ENCODE data around the gene CDCA5.

CDCA5 gene, protein sequence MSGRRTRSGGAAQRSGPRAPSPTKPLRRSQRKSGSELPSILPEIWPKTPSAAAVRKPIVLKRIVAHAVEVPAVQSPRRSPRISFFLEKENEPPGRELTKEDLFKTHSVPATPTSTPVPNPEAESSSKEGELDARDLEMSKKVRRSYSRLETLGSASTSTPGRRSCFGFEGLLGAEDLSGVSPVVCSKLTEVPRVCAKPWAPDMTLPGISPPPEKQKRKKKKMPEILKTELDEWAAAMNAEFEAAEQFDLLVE

GRCh38 chr11:65083834-65084597, at the start of gene CDCA5, which contains the start of gene ZFPL1:
CDCA5 (minus strand) TSS chr11:65084040; CDS start chr11:65083978, 62 bp downstream.
ZFPL1 (plus strand) TSS chr11:65084222; CDS start chr11:65084699, 477 bp downstream.
- TF ChIP-seq, protein P1, sequence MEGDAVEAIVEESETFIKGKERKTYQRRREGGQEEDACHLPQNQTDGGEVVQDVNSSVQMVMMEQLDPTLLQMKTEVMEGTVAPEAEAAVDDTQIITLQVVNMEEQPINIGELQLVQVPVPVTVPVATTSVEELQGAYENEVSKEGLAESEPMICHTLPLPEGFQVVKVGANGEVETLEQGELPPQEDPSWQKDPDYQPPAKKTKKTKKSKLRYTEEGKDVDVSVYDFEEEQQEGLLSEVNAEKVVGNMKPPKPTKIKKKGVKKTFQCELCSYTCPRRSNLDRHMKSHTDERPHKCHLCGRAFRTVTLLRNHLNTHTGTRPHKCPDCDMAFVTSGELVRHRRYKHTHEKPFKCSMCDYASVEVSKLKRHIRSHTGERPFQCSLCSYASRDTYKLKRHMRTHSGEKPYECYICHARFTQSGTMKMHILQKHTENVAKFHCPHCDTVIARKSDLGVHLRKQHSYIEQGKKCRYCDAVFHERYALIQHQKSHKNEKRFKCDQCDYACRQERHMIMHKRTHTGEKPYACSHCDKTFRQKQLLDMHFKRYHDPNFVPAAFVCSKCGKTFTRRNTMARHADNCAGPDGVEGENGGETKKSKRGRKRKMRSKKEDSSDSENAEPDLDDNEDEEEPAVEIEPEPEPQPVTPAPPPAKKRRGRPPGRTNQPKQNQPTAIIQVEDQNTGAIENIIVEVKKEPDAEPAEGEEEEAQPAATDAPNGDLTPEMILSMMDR (conservative IDR thresholded peaks at IDR 0.05; ENCODE audit: low read depth, low read length) = no peak
- DNase-seq (ENCODE audit: low read depth) = peak; percentile 70
- H3K4me3 ChIP-seq (ENCODE audit: low read length) = peak within 1 kb of the TSS; percentile 72

DNA sequence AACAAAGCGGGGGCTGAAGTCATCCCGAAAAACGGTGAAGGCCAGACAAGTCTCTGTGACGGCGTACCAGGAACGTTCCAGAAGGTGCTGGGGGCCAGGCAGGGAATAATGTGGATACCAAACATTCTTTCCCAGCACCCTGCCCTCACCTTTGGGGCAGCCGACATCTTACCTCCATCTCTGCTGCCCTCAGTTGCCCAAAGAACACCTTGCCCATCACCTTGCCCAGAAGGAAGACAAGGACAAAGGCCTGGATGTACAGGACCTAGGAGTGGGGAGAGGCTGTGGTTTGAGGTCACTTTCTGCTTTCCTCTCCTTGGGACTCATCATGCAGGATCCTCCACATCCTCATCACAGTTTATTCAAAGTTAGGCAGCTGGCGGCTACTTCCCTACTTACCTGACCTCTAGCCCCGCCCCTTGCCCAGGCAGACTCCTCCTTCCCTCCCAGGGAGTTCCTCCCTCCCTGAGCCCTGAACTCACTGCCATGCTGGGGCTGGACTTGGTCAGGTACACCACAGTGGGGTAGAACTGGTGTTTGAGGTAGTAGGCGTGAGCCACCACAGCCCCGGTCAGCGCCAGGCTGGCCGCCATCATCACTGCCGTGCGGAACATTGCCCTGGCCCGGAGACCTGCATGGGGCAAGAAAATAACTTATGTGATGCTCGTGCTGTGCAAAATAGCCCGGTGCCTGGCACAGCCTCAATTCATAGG, 49.3 kb upstream of the CDCA5 start:
- no peak for DNase-seq (ENCODE audit: low read depth)
- TF ChIP-seq, protein P1 (conservative IDR thresholded peaks at IDR 0.05; ENCODE audit: low read depth, low read length) = no peak

GRCh38 chr11:65132238-65132987, 48.6 kb upstream of the CDCA5 start:
- H3K4me3 ChIP-seq (ENCODE audit: low read length) = no peak overlapping the region
- DNase-seq (ENCODE audit: low read depth) = no peak
- TF ChIP-seq, protein P1 (conservative IDR thresholded peaks at IDR 0.05; ENCODE audit: low read depth, low read length) = no peak

More for the DNA sequence above, 49.3 kb upstream of the CDCA5 start:
- peak overlapping the region; percentile 91 for H3K4me3 ChIP-seq (ENCODE audit: low read length)

DNA sequence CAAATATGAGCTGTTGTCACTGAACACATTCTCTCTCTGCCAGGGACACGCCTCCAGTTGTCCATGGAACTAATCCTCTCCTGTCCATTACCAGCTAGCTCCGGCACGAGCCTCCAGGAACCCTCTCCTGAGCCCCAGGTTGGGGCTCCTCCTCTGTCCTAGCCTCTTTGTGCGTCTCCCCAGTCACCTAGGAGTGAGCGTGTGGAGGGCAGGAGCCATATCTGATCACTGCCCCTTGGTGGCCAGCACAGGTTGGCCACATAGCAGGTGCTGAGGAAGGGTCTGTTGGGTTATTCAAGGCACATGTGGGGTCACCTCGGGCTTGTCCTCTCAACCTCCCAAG, 48.0 kb upstream of the CDCA5 start:
- no peak overlapping the region for H3K4me3 ChIP-seq (ENCODE audit: low read length)
- DNase-seq (ENCODE audit: low read depth) = no peak
- TF ChIP-seq, protein P1 (conservative IDR thresholded peaks at IDR 0.05; ENCODE audit: low read depth, low read length) = no peak

- DNase-seq (ENCODE audit: low read depth) = no peak
- TF ChIP-seq, protein P1 (conservative IDR thresholded peaks at IDR 0.05; ENCODE audit: low read depth, low read length) = no peak
- H3K4me3 ChIP-seq (ENCODE audit: low read length) = no peak overlapping the region
Observed at GRCh38 chr11:65131417-65131776, 47.6 kb upstream of the CDCA5 start.

- TF ChIP-seq, protein P1 (conservative IDR thresholded peaks at IDR 0.05; ENCODE audit: low read depth, low read length) = no peak
- no peak for DNase-seq (ENCODE audit: low read depth)
- no peak overlapping the region for H3K4me3 ChIP-seq (ENCODE audit: low read length)
Observed at GRCh38 chr11:65130631-65131416, 47.0 kb upstream of the CDCA5 start.
